H1 (cell line): ENCODE measurements around the gene CALML5.

Source experiments
- CTCF ChIP-seq, 3 experiments: IDR thresholded peaks; 1 replicate in 2 of 3; 2 replicates in 1 of 3; pipeline versions ENCODE4 v1.5.1 to v1.6.1; 2011; ENCODE audit warnings: low read length in 3 of 3, mild to moderate bottlenecking in 3 of 3, inconsistent platforms in 2 of 3, low read depth in 1 of 3, moderate library complexity in 1 of 3; ENCODE audit not compliant: insufficient read depth in 1 of 3; ENCODE audit errors: control extremely low read depth in 1 of 3
- KDM5A ChIP-seq: fragments of 200-600 bp; IDR thresholded peaks from 2 replicates; pipeline ENCODE4 v1.7.1; 2012; ENCODE audit warnings: mild to moderate bottlenecking, low read length, inconsistent platforms, mixed read lengths
- POLR2AphosphoS5 ChIP-seq: IDR thresholded peaks from 2 replicates; pipeline ENCODE4 v1.6.1; 2011; ENCODE audit warnings: low read depth, low read length
- TAF1 ChIP-seq: IDR thresholded peaks from 2 replicates; pipeline ENCODE4 v1.6.1; 2011; ENCODE audit warnings: mild to moderate bottlenecking, low read depth, low read length

- no peak for TF ChIP-seq CTCF (IDR thresholded peaks at IDR 0.05; ENCODE audit: control extremely low read depth in 1 of 3, insufficient read depth in 1 of 3, low read depth in 1 of 3, low read length in 3 of 3)
- no peak for TF ChIP-seq KDM5A
- TF ChIP-seq TAF1 = no peak
- no peak for TF ChIP-seq POLR2AphosphoS5
Observed at GRCh38 chr10:5506751-5507648, 7.6 kb upstream of the CALML5 start.
